Stimulated activated CD8-positive, alpha-beta memory T cell treated with anti-CD3 and anti-CD28 coated beads, Interleukin-7, amount 100 ng/mL, for 48 hours (primary cell): ENCODE measurements around the gene OR51B2.
"Not testable (repeated sequence)": the region's sequence is repeated elsewhere in the genome, so short reads cannot be mapped to it uniquely, and the experiment has no call there.

Experiments used
- DNase-seq, 2 donors: peaks; one replicate each; pipeline ENCODE4 v3.0.0-alpha.2; 2020; ENCODE audit warnings: low read depth in 1 of 2; ENCODE audit errors: extremely low read depth in 1 of 2

OR51B2 gene

DNA sequence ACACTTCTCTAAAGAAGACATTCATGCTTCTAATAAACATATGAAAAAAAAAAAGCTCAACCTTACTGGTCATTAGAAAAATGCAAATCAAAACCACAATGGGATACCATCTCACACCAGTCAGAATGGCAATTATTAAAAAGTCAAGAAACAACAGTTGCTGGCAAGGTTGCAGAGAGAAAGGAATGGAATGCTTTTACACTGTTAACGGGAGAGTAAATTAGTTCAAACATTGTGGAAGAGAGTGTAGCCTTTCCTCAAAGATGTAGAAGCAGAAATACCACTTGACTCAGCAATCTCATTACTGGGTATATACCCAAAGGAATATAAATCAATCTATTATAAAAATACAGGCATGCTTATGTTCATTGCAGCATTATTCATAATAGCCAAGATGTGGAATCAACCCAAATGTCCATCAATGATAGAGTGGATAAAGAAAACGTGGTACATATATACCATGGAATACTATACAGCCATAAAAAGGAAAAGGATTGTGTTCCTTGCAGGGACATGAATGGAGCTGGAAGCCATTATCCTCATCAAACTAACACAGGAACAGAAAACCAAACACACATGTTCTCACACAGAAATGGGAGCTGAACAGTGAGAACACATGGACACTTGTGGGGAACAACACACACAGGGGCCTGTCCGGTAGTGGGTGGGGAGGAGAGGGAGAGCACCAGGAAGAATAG, 10.6 kb downstream of the OR51B2 start:
- DNase-seq = not testable (repeated sequence)

DNA sequence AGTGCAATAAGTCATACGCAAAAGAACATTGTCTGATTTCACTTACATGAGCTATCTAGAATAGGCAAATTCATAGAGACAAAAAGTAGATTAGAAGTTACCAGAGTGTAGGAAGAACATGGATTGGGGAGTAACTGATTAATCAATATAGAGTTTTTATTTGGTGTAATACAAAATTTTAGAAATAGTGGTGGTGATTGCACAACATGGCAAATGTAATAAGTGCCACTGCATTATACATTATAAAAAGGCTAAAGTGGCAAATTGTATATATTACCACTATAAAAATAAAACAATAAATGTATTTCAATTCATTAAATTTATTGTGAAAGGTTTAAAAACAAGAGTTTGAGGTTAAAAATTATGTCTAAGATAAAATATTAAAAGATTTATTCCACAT, 13.7 kb downstream of the OR51B2 start:
- DNase-seq = no peak

DNA sequence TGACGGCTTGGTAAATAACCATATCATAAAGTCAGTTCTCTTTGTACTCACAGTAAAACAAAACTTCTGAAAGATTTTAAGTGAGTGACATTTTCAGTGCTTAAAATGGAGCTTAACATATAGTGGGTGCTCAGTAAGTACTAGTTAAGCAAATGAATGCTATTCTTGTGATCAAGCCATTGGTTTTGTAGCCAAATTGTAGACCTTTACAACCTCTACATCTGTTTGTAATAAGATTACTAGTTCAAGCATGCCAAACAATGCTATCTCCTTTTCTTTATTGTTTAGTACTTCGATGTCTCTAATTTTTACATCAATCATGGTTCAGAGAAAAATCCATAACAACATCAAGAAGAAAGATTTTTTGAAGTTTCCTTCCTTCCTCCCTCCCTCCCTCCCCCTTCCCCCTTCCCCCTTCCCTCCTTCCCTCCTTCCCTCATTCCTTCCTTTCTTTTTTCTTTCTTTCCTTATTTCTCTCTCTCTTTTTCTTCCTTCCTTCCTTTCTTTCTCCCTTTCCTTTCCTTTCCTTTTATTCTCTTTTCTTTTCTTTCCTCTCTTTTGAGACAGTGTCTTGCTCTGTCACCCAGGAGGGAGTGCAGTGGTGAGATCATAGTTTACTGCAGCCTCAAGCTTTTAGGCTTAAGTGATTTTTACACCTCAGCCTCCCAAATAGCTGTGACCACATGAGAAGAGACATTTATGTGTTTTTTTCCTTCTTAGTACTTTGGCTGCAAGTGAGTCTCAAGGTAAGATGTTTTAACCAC, 16.7 kb downstream of the OR51B2 start:
- DNase-seq = no peak

DNA sequence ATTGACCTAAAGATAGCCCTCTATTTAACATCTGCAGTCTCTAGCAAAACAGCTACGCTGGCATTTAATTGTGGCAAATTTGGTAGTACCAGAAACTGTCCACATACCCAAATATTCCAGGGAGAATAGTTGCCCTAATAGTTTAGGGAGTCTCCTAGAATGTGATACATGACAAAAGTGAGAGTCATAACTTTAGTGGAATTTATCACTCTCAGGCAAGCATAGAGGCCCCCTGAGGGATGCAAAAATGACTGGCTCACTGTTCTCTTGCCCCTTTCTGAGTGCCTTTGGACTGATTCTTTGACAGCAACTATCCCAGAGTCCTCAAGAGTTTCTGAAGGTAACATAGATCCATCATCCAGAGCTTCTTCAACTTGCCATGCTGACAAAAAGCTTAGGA, 20.1 kb downstream of the OR51B2 start:
- no peak for DNase-seq

DNA sequence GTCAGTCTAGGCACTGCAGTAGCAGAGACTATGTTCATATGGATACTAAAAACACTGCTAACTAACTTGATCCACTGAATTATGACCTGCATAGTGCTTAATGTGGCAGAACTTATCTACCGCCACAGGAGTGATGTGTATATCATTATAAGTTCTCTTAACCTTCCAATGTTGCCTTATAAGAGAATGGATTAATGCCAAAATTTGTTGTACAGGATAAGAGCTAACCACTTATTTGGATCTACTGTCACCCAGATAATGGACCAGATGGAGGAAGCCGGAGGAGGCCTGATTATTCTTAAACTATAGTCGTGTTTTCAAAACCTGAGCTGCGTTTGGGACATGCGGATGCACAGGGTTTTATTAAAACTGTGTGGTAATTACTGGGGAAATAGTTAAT, 20.5 kb downstream of the OR51B2 start:
- DNase-seq = no peak

DNA sequence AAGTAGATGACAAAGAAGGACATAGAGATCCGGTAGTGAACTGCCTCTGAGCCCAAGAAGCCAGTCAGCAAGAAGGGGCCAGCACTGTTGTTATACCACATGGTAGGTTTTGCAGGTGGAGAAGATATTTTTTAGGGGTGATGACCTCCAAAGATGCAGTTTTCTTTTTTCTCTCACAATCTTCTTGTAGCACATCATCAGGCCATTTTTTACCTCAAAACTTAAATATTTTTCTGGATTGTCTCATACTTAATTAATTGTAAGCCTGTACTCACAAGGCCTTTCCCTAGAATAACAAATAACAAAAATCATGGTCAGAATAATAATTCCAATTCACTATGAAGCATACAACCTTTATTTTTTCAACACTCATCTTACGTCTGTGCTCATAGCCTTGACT, 22.3 kb downstream of the OR51B2 start, which contains the start of gene OR51B4:
OR51B4 (minus strand) TSS at position 101 of the 400 bp plus-strand sequence; CDS start at position 101, 0 bp downstream.
- no peak for DNase-seq

DNA sequence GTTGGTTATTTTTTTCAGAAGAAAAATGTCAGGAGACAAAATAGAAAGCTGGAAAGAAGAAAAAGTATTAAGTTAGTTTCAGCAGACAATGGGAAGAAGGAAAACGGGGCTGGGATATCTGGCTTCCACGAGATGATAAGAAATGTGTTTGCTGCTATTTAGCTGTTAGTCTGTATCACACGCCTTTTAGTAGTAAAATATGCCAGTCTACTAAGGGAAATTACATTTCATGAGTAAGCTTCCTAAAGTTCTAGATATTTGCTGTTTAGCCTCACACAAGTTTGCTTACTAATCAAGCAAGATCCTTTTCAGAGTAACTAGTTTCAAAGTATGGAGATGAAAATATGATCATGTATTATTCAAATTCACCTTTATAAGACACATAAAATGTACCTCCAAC, 23.8 kb downstream of the OR51B2 start:
- no peak for DNase-seq

DNA sequence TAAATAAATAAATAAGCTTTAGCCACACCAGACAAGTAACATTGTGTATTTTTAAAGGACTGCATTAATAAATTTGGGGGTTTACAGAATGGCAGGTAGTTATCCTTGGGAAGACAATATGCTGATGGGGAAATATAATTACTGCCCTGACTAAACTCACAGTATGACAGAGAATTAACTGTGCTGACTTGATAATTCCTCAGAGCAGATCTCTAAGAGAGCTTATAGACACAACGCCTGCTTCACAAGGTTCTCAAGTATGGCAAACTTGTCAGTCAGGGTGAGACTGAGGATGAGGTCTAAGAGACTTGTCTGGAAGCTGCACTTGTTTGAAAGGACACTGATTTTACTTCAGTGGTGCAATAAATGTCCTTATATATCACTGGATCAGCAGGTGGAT, 25.6 kb downstream of the OR51B2 start:
- no peak for DNase-seq

DNA sequence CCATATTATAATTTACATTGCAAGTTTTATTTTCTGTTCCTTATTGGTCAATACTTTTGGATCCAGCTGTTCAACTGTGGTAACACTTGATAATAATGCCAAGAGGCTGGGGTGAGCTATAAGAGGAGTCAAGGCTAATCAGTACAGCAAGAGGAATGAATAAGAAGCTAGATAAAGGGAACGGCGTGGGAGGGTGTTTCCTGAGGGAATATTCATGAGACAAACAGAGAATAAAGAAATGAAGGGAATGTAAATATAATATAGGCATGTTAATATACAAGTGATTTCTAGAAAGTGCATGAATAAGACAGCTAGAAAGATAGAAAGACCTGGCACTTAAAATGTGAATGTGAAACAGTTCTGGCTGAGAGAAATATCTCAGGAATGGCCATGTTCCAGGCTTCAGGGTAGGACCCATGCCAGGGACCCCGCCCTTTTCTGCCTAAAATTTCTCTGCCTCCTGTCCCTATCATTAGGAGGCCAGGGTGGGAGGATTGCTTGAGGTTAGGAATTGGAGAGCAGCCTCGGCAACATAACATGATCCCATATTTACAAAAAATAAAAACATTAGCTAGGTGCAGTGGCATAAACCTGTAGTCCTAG, 26.3 kb downstream of the OR51B2 start:
- no peak for DNase-seq

DNA sequence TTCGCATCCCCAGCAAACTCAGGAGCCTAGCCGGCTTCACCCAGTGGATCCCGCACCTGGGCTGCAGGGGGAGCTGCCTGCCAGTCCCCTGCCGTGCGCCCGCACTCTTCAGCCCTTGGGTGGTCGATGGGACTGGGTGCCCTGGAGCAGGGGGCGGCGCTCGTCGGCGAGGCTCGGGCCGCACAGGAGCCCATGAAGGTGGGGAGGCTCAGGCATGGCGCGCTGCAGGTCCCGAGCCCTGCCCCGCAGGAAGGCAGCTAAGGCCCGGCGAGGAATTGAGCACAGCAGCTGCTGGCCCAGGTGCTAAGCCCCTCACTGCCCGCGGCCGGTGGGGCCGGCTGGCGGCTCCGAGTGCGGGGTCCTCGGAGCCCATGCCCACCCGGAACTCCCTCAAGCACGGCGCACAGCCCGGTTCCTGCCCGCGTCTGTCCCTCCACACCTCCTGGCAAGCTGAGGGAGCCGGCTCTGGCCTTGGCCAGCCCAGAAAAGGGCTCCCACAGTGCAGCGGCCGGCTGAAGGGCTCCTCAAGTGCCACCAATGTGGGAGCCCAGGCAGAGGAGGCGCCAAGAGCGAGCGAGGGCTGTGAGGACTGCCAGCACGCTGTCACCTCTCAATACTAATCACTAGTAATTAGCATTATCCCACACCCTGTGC, 29.6 kb downstream of the OR51B2 start:
- not testable (repeated sequence) for DNase-seq

DNA sequence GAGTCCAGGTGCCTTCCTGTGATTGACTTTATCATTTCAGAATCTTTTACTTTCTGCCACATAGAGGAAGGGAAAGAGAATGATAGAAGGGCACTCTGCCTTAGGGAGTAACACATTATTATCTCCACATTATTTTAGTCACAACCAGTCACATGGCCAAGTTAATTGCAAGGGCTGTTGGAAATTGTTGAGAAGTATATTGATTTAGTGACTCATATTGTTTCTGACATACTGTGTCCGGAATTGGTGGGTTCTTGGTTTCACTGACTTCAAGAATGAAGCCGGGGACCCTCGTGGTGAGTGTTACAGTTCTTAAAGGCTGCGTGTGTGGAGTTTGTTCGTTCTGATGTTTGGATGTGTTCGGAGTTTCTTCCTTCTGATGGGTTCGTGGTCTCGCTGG, 31.1 kb downstream of the OR51B2 start:
- no peak for DNase-seq

DNA sequence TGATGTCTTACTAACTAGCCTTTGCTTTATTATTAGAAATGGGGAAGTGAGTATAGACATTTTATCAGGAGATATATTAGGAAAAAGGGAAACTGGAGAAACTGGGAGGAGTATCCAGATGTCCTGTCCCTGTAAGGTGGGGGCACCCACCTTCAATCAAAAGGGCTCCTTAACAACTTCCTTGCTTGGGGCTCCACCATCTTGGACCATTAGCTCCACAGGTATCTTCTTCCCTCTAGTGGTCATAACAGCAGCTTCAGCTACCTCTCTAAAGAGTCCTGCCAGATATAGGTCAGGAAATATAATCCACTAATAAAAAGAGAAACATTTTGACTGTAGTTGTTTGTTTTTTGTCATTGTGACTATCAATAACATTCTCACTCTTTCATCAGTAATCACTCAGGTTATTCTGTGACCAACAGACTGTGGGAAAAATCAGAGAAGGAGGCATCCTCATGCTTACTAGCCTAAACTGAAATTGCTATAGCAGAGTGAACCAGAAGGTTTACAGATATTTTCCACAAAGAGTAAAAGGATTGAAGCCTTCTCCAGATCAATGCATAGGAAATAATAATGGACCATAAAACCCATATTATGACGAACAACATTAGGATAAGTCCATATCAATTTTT, 32.8 kb downstream of the OR51B2 start:
- no peak for DNase-seq

DNA sequence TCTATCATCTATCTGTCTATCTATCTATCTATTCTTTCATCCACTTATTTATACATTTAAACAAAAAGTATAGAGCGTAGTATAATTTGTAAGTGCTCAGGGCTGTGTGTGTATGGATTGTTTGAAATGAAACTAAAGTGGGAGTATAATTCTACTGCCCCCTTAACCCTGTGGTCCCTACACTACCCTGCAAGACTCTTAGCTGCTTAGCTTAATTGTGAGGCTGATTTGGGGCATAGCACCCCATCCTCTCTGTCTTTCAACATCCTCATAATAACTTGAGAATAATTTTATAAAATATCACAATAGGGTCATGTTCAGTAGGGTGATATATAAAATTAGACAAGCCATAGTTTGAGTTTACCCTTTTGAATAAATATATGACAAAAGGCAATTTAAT, 34.0 kb downstream of the OR51B2 start:
- DNase-seq = no peak

DNA sequence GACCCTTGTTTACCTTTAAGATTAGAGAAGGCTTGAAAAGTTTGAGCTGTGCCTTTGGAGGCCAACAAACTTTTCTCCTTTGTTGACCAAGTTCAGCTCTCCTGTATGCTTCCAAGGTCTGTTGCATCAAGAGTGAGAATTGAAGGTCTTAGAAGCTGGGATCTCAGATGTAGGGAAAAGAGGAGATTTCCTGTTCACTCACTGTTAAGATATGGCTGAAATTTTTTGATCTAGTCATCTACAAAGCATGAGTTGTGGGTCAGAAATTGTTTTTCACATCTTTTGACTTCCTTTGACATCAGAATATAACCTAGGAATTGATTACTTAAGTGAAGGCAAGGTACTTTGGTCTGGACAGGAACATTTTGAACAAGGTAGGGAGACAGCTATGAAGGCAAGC, 34.4 kb downstream of the OR51B2 start:
- no peak for DNase-seq

DNA sequence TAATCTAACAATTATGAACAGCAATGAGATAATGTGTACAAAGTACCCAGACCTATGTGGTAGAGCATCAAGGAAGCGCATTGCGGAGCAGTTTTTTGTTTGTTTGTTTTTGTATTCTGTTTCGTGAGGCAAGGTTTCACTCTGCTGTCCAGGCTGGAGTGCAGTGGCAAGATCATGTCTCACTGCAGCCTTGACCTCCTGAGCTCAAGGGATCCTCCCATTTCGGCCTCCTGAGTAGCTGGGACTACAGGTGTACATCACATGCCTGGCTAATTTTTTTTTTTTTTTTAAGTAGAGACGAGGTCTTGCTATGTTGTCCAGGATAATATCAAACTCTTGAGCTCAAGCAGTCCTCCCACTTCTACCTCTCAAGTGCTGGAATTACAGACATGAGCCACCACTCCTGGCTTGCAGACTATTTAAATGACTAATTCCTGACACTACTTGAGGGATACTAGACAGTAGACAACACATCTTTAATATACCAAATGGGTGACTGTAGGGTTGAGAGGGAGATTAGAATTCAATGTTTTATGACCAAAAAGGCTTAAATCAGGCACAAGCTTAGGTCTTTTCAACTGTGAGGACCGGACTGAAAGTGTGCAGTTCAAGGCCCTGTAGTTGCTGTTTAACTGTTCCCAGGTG, 35.1 kb downstream of the OR51B2 start:
- no peak for DNase-seq

DNA sequence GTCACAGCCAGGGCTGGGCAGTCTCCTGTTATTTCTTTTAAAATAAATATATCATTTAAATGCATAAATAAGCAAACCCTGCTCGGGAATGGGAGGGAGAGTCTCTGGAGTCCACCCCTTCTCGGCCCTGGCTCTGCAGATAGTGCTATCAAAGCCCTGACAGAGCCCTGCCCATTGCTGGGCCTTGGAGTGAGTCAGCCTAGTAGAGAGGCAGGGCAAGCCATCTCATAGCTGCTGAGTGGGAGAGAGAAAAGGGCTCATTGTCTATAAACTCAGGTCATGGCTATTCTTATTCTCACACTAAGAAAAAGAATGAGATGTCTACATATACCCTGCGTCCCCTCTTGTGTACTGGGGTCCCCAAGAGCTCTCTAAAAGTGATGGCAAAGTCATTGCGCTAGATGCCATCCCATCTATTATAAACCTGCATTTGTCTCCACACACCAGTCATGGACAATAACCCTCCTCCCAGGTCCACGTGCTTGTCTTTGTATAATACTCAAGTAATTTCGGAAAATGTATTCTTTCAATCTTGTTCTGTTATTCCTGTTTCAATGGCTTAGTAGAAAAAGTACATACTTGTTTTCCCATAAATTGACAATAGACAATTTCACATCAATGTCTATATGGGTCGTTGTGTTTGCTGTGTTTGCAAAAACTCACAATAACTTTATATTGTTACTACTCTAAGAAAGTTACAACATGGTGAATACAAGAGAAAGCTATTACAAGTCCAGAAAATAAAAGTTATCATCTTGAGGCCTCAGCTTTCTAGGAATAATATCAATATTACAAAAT, 35.8 kb downstream of the OR51B2 start:
- no peak for DNase-seq

DNA sequence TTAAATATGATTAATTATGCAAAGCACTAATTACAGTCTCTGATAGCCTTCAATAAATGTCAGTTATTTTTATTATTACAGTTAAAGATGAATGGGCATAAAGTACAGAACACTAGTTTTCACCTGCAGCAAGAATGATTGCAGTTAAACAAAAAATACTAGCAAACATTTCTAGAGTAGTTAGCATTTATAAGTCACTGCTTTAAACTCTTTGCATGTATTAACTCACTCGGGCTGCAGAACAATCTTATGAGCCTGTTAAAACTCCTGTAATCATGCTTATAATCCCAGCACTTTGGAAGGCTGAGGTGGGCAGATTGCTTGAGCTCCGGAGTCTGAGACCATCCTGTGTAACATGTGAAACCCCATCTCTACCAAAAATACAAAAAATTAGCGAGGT, 37.2 kb downstream of the OR51B2 start:
- no peak for DNase-seq

DNA sequence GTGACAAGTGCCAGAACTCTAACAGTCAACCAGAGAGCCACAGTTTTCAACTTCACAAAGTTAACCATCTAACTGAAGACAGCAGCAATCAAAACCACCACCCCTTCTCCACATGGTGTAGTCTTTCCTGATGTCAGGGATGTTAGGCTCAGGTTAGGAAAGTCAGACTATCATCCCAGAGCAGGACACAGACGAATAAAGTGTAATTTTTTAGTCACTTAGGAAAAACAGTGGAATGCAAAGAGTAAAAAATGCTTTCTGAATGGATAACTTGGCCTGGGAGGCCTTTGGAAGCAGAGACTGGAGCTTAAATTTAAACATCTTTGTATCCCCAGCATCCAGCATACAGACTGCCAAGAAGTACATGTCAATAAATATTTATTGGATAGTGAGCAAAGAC, 37.7 kb downstream of the OR51B2 start:
- no peak for DNase-seq

DNA sequence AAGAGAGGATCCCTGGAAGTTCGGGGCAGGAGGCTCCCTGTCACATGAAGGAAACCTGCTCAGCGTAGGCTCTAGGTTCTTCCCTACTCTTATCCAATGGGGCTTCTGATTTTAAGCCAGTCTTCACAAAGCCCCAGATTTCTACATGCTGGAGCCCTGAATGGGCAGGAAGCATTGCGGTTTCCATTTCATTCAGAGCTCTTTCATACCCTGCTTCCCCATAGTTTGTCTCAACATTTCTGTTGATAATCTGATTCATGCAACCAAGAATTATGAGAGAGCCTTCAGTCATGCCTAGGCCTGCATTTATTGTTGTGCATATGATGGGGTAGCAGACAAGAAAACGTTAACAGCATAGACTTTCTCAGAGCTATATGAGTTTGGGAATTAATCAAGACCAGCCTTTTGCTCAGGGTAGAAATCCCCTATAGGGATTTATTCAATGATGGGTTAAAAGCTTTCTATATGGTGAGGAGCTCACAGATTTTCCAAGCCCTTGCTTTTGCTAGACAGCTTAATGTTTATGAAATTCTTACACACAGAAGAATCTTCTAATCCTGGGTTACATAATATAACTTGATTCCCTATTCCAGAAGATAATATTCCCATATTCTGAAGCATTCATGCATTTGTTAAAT, 38.3 kb downstream of the OR51B2 start:
- DNase-seq = no peak
